Activated CD8-positive, alpha-beta memory T cell treated with anti-CD3 and anti-CD28 coated beads, Interleukin-2, amount 10 ng/mL, durations not matched to agents 7 days and 5 days (primary cell): ENCODE measurements around the gene KCNIP4. TPM values are rescaled to one million over a fixed set of nuclear protein-coding genes. Genes with fewer than 3 reads are reported as not detected.

Experiments used
- ATAC-seq: fragments of 150-1000 bp; cut with Tn5 transposase; one replicate; pipeline ENCODE4 v1.10.0; 2021; ENCODE audit warnings: moderate library complexity
- CTCF ChIA-PET: fragments of 350-600 bp; sonication (Branson Sonifier 250); formaldehyde crosslinking; loops from one replicate; lab custom pipeline; 2021; ENCODE audit warnings: antibody characterized with exemption; lab: Charles Lee
- DNase-seq: peaks from one replicate; pipeline ENCODE4 v3.0.0-alpha.2; 2020
- H3K27ac Mint-ChIP-seq: one replicate; pipeline ENCODE4 v1.8.0; 2021; ENCODE audit warnings: mild to moderate bottlenecking, mixed read lengths
- H3K27me3 Mint-ChIP-seq: one replicate; pipeline ENCODE4 v1.8.0; 2021; ENCODE audit warnings: mixed read lengths
- H3K36me3 Mint-ChIP-seq: one replicate; pipeline ENCODE4 v1.8.0; 2021; ENCODE audit warnings: mild to moderate bottlenecking, mixed read lengths
- H3K4me1 Mint-ChIP-seq: one replicate; pipeline ENCODE4 v1.8.0; 2021; ENCODE audit warnings: mixed read lengths
- H3K4me3 Mint-ChIP-seq: one replicate; pipeline ENCODE4 v1.8.0; 2021; ENCODE audit warnings: mild to moderate bottlenecking, moderate library complexity, mixed read lengths
- H3K9me3 Mint-ChIP-seq: one replicate; pipeline ENCODE4 v1.8.0; 2022; ENCODE audit warnings: low read depth, mixed read lengths
- total RNA-seq, 2 experiments: library from RNA; stranded (reverse); gene quantifications; one replicate each; pipeline ENCODE4 v1.2.3, GENCODE V29; 2021

Gene KCNIP4
- total RNA-seq, 2 experiments from 2014 or later = not detected

GRCh38 chr4:21757248-21757647, 191.3 kb downstream of the KCNIP4 start:
- no peak for DNase-seq
- H3K4me1 Mint-ChIP-seq = no peaks in the 10 kb centered on the region
- no peaks in the 10 kb centered on the region for H3K36me3 Mint-ChIP-seq
- H3K4me3 Mint-ChIP-seq = no peak overlapping the region
- H3K27ac Mint-ChIP-seq = no peak overlapping the region
- H3K9me3 Mint-ChIP-seq = no peaks in the 10 kb centered on the region
- no peaks in the 10 kb centered on the region for H3K27me3 Mint-ChIP-seq
- CTCF ChIA-PET = no interaction called here
- ATAC-seq = no peak

- Mint-ChIP-seq H3K4me3 (no peak overlapping the region), H3K4me1 (no peaks in the 10 kb centered on the region), H3K36me3 (no peaks in the 10 kb centered on the region), H3K27me3 (no peaks in the 10 kb centered on the region), H3K9me3 (no peaks in the 10 kb centered on the region), H3K27ac (no peak overlapping the region)
- CTCF ChIA-PET = interaction anchor here (1.3 kb wide), 1 partner anchor 35 kb away, joined by 4 read pairs; no protein-coding TSS in a partner anchor
- ATAC-seq (no peak), DNase-seq (no peak)
Observed at GRCh38 chr4:21753084-21753760, 195.3 kb downstream of the KCNIP4 start.

GRCh38 chr4:21752616-21753015, 196.0 kb downstream of the KCNIP4 start:
- Mint-ChIP-seq H3K27ac (no peak overlapping the region), H3K27me3 (no peaks in the 10 kb centered on the region), H3K4me1 (no peaks in the 10 kb centered on the region), H3K9me3 (no peaks in the 10 kb centered on the region), H3K36me3 (no peaks in the 10 kb centered on the region), H3K4me3 (no peak overlapping the region)
- no peak for DNase-seq
- no peak for ATAC-seq
- CTCF ChIA-PET = interaction anchor here (1.3 kb wide), 1 partner anchor 36 kb away, joined by 4 read pairs; no protein-coding TSS in a partner anchor

GRCh38 chr4:21749924-21750323, 198.6 kb downstream of the KCNIP4 start:
- no peak for DNase-seq
- Mint-ChIP-seq H3K9me3 (no peaks in the 10 kb centered on the region), H3K4me1 (no peaks in the 10 kb centered on the region), H3K4me3 (no peak overlapping the region), H3K36me3 (no peaks in the 10 kb centered on the region), H3K27me3 (no peaks in the 10 kb centered on the region), H3K27ac (no peak overlapping the region)
- CTCF ChIA-PET = no interaction called here
- no peak for ATAC-seq

GRCh38 chr4:21749412-21749811, 199.2 kb downstream of the KCNIP4 start:
- Mint-ChIP-seq H3K4me3 (no peak overlapping the region), H3K9me3 (no peaks in the 10 kb centered on the region), H3K27me3 (no peaks in the 10 kb centered on the region), H3K4me1 (no peaks in the 10 kb centered on the region), H3K36me3 (no peaks in the 10 kb centered on the region), H3K27ac (no peak overlapping the region)
- DNase-seq (no peak), ATAC-seq (no peak)
- CTCF ChIA-PET = no interaction called here

GRCh38 chr4:21744046-21744445, 204.5 kb downstream of the KCNIP4 start:
- H3K4me1 Mint-ChIP-seq = no peaks in the 10 kb centered on the region
- H3K27ac Mint-ChIP-seq = no peak overlapping the region
- no peaks in the 10 kb centered on the region for H3K36me3 Mint-ChIP-seq
- no peaks in the 10 kb centered on the region for H3K9me3 Mint-ChIP-seq
- no peak overlapping the region for H3K4me3 Mint-ChIP-seq
- DNase-seq (no peak), ATAC-seq (no peak)
- no peaks in the 10 kb centered on the region for H3K27me3 Mint-ChIP-seq
- CTCF ChIA-PET = no interaction called here

- Mint-ChIP-seq H3K27ac (no peak overlapping the region), H3K36me3 (no peaks in the 10 kb centered on the region), H3K9me3 (no peaks in the 10 kb centered on the region), H3K4me1 (no peaks in the 10 kb centered on the region), H3K27me3 (no peaks in the 10 kb centered on the region), H3K4me3 (no peak overlapping the region)
- no peak for ATAC-seq
- no peak for DNase-seq
- CTCF ChIA-PET = no interaction called here
Observed at GRCh38 chr4:21742326-21742725, 206.2 kb downstream of the KCNIP4 start.

GRCh38 chr4:21738821-21739220, 209.8 kb downstream of the KCNIP4 start:
- no peak for DNase-seq
- ATAC-seq = no peak
- no peaks in the 10 kb centered on the region for H3K27me3 Mint-ChIP-seq
- H3K4me3 Mint-ChIP-seq = no peak overlapping the region
- H3K9me3 Mint-ChIP-seq = no peaks in the 10 kb centered on the region
- H3K4me1 Mint-ChIP-seq = no peaks in the 10 kb centered on the region
- CTCF ChIA-PET = interaction anchor here (0.6 kb wide), 1 partner anchor 144 kb away, joined by 3 read pairs; no protein-coding TSS in a partner anchor
- no peak overlapping the region for H3K27ac Mint-ChIP-seq
- no peaks in the 10 kb centered on the region for H3K36me3 Mint-ChIP-seq

GRCh38 chr4:21735866-21736265, 212.7 kb downstream of the KCNIP4 start:
- no peak for ATAC-seq
- Mint-ChIP-seq H3K27me3 (no peaks in the 10 kb centered on the region), H3K27ac (no peak overlapping the region), H3K36me3 (no peaks in the 10 kb centered on the region), H3K4me1 (no peaks in the 10 kb centered on the region), H3K4me3 (no peak overlapping the region), H3K9me3 (no peaks in the 10 kb centered on the region)
- no peak for DNase-seq
- CTCF ChIA-PET = no interaction called here

GRCh38 chr4:21733894-21734630, 214.5 kb downstream of the KCNIP4 start:
- no peaks in the 10 kb centered on the region for H3K36me3 Mint-ChIP-seq
- CTCF ChIA-PET = no interaction called here

GRCh38 chr4:21728304-21728703, 220.3 kb downstream of the KCNIP4 start:
- H3K4me3 Mint-ChIP-seq = no peak overlapping the region
- H3K36me3 Mint-ChIP-seq = no peaks in the 10 kb centered on the region
- H3K27me3 Mint-ChIP-seq = no peaks in the 10 kb centered on the region
- no peak for ATAC-seq
- H3K9me3 Mint-ChIP-seq = no peaks in the 10 kb centered on the region
- DNase-seq = no peak
- no peaks in the 10 kb centered on the region for H3K4me1 Mint-ChIP-seq
- no peak overlapping the region for H3K27ac Mint-ChIP-seq
- CTCF ChIA-PET = no interaction called here

More at GRCh38 chr4:21733894-21734630, 214.5 kb downstream of the KCNIP4 start:
- H3K27ac Mint-ChIP-seq = no peak overlapping the region
- H3K27me3 Mint-ChIP-seq = no peaks in the 10 kb centered on the region
- no peak for DNase-seq
- H3K9me3 Mint-ChIP-seq = no peaks in the 10 kb centered on the region
- H3K4me3 Mint-ChIP-seq = no peak overlapping the region
- no peaks in the 10 kb centered on the region for H3K4me1 Mint-ChIP-seq
- ATAC-seq = no peak

GRCh38 chr4:21726255-21726815, 222.2 kb downstream of the KCNIP4 start:
- no peaks in the 10 kb centered on the region for H3K9me3 Mint-ChIP-seq
- ATAC-seq (no peak), DNase-seq (no peak)
- H3K4me1 Mint-ChIP-seq = no peaks in the 10 kb centered on the region
- no peak overlapping the region for H3K4me3 Mint-ChIP-seq
- no peaks in the 10 kb centered on the region for H3K36me3 Mint-ChIP-seq
- H3K27ac Mint-ChIP-seq = no peak overlapping the region
- no peaks in the 10 kb centered on the region for H3K27me3 Mint-ChIP-seq
- CTCF ChIA-PET = no interaction called here

GRCh38 chr4:21722157-21722839, 226.3 kb downstream of the KCNIP4 start:
- Mint-ChIP-seq H3K4me3 (no peak overlapping the region), H3K4me1 (no peaks in the 10 kb centered on the region), H3K27me3 (no peaks in the 10 kb centered on the region), H3K9me3 (peaks cover 3% of the 10 kb centered on the region), H3K27ac (no peak overlapping the region), H3K36me3 (no peaks in the 10 kb centered on the region)
- no peak for ATAC-seq
- no peak for DNase-seq
- CTCF ChIA-PET = no interaction called here
